Stimulated activated CD8-positive, alpha-beta memory T cell treated with anti-CD3 and anti-CD28 coated beads, Interleukin-15, amount 100 ng/mL, for 48 hours (primary cell): ENCODE results near the gene MOB3B.
"Not testable (repeated sequence)": the region's sequence is repeated elsewhere in the genome, so short reads cannot be mapped to it uniquely, and the experiment has no call there.

Source experiments
- DNase-seq, 2 donors: peaks; one replicate each; pipeline ENCODE4 v3.0.0-alpha.2; 2020; ENCODE audit warnings: low read depth in 2 of 2

The MOB3B gene

DNA sequence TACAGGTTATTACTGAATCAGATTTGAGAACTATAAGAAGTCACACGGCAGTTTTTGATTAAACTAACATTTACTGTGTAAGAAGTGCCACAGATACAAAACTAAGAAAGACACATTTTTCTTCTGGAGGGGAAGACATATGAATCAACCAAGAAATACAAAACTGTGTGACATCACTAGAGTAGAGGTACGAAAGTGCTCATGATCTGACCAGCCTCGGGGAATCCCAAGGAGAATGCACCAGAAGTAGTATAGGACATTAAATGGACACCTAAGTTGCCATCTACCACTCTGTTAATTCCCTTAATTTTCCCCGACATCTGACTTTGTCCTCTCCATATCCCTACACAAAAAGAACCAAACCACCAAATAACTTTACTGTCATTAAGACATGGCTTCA is 10.8 kb downstream of the MOB3B start:
- no peak for DNase-seq

DNA sequence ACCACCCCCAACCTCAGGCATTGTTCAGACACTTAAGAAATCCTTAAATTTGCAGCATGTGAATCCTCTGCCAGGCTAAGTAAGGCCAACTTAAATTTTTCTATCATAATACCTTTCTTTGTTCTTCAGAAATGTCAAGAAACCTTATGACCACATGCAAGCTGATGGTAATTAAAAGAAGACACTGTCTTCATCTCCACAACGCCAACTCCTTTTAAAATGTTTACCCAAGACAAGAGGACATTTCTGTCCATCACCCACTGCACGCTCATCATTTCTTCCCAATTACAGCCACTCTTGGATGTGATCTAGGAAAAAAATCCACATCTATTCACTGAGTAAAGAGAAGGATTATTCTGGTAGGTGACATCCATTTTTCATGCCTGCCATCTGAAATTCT is 11.6 kb downstream of the MOB3B start:
- no peak for DNase-seq

DNA sequence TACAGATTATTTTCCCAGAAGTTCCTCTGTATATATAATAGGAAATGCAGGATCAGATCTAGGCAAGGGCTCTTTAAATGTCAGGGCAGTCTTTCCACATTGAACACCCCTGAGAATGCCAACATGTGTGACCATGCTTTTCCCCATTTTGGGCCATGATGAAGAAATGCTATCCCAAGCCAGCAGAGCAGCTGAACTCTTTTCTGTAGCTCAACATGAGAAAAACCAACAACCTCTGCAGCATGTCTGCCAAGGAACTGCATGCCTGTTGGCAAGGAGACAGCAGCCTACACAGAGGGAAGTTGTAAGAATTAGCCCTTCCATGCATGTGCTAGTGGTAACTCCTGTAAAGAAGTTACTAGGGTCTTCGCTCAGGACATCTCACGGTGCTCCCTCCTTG is 15.1 kb downstream of the MOB3B start:
- no peak for DNase-seq

DNA sequence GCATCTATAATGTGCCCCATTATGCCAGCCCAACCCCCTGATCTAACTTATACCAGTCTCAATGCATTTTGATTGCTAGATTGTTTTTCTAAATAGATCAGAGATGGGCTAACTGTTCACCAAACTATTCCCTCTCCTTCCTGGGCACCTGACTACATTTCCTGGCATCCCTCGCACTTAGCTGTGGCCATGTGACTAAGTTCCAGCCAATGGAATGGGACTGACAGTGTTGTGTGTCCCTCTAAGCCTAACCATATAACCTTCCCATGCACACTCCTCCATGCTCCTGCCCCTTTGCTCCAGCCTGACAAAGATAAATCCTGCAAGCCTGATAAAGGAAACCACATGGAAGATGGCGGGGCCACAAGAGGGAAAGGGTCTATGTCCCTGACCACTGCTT is 17.8 kb downstream of the MOB3B start:
- DNase-seq, result no peak

DNA sequence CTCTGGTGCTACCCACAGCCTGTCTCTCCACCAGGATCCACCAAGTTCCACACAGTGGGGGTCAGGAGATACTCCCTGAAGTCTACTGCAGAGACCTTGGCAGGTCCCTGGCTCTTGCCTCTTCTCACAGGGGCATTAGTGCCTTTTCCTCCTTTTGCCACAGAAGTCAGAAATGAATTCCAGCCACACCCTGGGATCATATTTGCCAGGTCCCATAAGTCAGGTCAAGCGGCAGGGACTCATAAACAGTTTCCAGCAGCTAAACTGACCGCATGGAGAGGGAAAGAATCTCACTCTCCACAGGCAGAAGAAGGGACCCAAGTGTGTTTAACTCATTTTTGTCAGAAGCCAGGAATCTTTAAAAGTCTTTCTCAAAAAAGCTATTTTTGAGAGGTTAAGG is 18.8 kb downstream of the MOB3B start:
- DNase-seq, result no peak

DNA sequence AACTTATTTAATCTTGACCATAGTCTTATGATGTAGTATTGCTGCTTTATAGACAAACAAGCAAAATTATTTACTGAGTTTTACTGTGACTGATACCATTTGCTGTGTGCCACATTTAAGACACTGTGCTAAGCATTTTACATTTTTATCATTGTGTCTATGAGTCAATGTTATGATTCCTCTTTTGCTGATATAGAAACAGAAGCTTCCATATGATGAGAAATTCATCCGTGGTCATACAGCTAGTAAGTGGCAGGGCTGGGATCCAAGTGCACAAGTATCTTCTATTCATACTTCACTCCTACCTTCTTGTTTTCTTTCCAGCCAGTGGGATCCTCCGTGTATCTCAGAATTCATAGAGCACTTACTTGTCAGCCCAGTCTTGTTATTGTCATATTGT is 22.6 kb downstream of the MOB3B start:
- no peak for DNase-seq

DNA sequence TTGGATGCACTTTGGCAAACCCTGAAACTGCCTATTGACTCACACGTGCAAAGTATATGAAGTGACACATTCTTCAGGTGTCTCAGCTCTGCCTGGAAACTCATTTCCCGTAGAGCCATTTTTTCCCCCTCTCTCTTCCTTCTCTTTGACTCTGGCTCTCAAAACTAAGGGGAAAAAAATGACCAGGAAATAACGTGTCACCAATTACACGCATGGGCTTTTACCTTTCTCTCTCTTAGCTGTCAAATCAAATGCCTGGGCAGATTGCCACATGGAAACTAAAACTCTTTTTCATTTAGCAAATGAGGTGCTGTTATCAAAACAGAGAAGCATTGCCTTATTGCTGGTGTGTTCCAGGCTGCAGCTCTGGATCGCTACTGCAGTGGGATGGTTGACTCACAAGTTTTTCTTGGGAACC is 23.9 kb downstream of the MOB3B start:
- no peak for DNase-seq

DNA sequence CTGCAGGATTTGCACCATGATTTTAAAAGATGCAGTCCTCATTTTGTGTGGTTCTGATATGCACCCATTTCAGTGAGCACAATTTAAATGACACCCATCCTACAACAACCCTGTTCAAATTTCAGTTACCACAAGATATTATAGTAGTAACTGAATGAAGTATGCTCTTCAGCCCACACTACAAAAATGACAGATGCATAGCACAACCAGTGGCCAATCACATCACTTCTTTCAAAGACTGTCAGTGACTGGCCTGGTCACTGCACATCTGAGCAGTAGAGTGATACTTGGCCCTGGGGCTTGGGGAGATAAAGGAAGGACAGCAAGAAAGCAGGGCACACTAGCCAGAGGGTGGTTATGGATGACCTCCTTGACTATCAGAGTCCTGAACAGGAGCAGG is 25.4 kb downstream of the MOB3B start:
- DNase-seq, result no peak

DNA sequence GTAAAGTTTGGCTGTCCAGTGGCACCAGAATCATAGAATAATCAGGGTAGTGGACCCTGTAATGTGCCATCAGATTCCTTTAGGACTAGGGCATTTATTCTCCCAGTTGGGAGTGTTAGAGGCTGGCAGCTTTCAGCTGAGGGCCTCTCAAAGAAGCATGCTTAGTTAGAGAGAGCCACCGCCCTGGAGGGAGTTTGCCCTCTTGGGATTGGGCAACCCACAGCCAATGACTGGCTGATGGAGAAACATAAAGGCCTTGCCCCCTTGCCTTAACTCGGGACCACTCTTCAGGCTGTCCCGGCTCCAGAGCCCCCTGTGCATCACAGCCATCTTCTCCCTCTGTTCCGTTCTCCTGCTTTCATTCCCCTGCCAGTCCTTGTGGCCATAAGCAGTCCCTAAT is 26.0 kb downstream of the MOB3B start:
- DNase-seq, result no peak

DNA sequence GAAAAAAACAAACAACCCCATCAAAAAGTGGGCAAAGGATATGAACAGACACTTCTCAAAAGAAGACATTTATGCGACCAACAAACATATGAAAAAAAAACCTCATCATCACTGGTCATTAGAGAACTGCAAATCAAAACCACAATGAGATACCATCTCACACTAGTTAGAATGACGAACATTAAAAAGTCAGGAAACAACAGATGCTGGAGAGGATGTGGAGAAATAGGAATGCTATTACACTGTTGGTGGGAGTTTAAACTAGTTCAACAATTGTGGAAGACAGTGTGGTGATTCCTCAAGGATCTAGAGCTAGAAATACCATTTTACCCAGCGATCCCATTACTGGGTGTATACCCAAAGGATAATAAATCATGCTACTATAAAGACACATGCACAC is 28.7 kb downstream of the MOB3B start:
- DNase-seq, result not testable (repeated sequence)

DNA sequence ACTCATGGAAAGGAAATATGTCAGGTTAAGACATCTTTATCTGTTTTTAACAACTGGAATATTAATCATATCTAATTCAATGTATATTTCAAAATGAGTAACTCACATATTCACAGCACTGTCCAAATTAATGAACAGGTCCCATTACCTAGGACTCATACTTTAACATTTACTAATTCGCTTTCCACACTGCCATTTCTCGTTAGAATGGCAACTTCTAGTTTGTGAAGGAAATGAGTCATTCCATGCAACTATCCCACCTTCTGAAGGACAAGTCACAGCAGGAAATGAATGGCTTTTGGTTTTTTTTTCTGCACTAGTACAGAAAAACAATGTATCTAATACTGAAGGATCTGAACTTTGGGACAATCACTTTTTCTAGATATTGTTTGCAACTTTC is 30.2 kb downstream of the MOB3B start:
- DNase-seq, result no peak

DNA sequence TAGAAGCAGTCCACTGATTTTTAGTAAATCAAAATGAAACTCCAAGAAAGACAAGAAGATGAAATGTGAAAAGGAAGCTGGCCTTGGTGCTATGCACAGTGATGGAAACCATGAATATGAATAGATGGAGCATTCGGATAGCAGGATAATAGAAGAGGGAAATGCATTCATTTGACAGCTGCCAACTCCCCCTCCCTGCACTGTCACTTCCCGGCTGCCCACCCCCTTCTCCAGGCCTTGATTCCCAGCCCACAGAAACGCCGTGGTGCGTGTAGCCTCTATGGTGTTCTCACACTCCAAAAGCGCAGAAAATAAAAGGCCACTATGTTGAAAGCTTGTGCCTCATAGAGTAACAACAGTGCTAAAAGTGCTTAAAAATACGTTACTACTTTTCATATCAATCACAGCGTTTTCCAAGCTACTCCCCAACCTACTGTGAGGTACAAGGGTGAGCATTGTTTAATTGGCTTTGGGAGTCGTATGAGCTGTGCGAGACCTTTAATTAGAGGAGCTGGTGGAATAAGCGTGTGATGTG is 31.7 kb downstream of the MOB3B start:
- no peak for DNase-seq

DNA sequence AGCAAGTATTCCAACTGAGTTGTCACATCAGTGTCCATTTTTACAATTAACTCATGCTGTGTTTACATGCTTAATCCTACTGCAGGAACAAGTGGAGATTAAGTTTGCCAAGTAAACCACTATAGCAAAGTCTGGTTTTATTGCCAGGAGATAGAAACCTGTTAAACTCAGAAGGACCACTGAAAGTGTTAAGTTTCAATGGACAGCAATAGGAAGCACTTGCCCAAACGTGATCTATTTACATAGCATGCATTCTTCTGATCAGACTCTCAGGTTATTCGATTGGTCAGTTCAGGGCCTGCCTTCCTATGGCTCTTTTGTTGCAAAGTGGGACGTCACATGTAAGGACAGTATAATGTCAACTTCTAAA is 33.5 kb downstream of the MOB3B start:
- no peak for DNase-seq

DNA sequence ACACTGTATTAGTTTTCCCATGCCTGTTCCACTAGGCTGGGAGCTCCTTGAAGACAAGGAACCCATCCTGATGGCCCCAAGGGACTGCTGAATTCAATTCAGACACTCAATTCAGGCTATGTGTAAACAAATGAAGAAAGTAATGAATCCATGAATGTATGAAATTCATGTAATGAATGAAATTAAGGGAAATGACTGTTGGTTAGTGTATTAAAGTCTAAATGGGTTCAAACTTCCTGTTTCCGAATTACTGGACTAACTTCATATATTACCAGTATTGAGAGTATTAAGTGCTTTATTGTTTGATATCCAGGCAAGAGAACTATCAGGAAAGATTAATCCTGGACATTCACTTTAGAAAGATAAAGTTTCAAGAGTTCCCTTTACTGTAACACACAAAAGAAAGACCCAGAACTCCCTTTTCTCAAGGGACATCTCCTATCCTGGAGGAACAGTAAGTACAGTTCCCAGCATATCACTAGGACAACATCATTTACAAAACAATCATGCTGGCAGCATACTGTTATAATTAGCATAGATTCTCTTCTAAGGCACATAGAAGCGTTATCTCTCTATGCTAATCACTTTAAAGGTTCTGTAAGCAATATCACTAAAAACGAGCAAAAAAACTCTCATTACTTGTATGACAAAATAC is 34.0 kb downstream of the MOB3B start:
- no peak for DNase-seq

DNA sequence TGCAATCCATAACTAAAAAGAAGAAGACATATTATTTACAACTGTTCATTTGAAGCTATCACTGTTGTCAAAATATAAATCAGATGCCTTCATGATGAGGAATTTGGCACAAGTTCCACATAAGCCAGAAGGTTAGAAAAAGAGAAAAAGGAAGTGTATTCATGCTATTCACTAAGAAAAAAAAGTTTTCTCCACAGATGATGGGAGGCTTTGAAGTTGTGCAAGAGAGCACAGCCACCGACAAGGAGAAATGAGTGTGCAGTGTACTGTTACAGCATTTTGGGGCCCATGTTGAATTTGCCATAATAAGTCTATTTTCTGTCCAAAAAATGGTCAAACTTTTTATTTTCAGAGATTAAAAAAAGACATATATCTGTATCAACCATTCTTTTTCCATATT is 38.5 kb downstream of the MOB3B start:
- no peak for DNase-seq

DNA sequence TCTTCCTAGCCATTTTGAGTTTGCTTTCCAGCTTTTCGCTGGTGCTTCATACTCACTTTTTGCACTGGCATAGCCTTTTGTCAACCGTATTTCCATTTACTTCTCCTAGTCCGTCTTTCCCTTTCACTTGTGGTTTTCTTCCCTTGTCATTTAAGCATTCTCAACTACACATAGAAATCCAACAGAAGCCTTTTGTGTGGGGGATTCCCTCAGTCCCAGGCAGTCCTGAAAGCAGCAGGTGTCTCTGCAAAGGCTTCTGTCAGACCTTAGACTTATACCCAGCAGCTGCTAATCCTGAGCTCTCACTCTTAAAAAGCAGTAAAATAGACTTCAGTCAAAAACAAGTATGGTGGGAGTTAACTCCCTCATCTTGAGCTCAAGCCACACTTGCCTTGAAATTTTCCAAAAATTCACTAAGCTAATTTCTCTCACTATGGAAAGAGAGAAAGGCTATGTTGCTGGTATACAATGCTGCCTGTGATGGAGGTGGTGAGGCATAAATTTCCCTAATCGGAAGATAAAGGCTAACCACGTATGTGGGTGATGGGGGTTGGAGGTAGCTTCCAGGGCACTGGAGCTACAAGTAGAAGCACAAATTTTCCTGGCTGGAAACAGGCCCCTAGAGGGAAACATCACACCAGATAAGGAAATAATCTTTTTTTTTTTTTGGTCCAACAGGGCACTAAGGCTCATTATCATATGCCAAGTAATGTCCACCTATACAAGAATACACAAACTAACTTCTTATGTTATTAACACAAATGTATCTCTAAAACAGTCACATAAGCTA is 40.3 kb downstream of the MOB3B start:
- no peak for DNase-seq

DNA sequence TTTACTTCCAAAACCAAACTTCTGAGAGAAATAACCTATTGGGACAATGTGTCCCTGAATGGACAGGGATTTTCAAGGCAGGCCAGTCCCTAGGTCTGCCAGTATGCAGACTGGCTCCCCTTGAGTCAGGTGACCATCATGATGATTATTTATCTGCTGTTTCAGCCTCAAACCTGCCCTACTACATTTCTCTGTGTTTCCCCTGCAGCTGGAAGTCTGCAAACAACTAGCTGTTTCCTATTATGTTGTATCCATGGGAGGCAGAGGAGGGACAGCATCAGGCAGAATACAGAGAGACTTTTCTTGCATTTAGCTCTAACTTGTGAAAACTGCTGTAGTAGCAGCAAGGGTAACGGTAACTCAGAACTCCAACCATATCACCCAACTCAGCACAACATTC is 41.7 kb downstream of the MOB3B start:
- no peak for DNase-seq

DNA sequence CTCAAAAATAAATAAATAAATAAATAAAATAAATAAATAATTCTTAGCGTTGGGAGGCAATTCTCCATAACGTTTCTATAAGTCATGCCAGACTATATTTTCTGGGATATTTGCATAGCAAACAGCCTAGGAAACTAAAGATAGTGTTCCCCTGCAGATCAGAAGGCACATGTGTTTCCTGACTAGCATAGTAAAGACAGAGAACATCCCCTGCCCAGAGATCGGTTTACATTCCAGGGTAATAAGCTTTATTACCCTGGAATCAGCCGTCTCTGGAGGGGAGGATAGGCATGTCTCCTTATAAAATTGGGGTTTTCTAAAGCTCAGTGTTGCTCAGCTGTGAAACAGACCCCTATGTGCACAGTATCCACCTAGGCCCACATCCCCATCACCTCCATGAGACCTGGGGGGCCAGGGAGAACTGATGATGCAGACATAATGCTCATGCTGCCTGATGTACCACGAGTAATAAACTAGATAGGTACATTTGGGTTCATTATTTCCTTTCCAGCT is 42.4 kb downstream of the MOB3B start:
- DNase-seq, result no peak

DNA sequence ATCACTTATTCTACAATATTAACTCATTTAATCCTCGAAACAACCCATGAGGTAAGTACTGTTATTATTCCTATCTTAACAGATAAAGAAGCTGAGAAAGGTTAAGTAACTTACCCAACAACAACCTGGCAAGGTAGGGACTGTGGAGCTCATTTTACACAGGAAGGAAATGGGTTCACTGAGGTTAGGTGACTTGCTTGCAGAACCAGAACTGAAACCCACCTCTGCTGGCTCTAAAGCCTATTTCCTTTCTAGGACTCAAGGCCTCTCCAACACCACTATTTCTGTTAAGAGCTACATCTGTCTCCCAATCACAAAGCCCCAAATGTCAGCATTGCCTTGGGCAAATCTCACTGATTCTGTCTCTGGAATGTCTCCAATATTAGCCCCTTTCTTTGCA is 44.5 kb downstream of the MOB3B start:
- no peak for DNase-seq

DNA sequence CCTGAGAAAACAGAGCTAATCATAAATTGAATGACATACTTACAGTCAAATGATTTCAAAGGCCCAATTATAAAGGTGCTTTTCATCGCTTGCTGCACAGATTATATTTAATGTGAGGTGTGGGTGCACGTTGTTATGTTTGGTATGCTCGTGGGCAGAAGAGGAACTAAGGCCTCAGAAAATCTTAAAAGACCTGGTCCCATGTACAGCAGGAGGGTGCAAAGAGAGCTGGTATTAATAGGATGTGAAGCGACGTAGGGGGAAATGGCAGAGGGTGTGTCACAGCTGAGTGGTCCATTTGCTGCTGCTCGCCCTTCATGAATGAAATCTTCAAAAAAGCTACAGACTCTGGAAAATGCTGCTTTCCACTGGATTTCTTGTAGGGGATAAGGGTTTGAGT is 46.0 kb downstream of the MOB3B start:
- DNase-seq, result no peak

DNA sequence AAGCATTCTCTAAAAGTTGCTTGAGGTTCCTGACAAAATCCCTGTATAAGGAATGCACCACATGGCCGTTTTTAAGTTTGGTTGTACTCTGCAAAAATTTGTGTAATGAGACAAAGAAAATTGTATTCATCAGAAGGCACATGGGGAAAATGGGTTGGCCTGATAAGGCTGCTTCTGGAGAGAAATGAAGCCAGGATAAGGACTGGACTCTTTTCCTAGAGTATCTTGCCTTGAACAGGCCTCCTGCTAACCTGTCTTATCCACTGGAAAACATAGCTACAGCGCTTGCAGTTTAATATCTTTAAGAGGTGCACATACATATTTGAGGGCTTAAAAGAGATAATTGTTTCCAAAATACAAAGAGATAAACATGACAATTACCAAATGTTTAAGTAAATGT is 46.9 kb downstream of the MOB3B start:
- DNase-seq, result no peak

DNA sequence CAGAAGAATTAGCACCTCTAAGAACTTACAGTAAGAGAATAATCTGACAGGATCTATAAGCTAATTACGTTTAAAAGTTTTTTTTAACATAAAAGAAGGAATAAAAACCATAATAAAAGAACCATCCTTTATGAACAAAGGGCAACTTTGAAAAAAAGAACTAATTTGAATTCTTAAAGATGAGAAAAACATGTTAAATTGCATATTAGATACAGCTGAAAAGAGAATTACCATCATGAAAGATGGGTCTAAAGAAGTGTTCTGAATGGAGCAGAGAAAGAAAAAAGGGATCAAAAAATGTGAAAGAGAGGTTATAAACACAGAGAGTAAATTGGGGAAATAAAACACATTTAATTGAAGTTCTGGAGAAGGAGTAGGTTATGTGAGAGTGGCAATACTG is 51.3 kb downstream of the MOB3B start:
- DNase-seq, result no peak

DNA sequence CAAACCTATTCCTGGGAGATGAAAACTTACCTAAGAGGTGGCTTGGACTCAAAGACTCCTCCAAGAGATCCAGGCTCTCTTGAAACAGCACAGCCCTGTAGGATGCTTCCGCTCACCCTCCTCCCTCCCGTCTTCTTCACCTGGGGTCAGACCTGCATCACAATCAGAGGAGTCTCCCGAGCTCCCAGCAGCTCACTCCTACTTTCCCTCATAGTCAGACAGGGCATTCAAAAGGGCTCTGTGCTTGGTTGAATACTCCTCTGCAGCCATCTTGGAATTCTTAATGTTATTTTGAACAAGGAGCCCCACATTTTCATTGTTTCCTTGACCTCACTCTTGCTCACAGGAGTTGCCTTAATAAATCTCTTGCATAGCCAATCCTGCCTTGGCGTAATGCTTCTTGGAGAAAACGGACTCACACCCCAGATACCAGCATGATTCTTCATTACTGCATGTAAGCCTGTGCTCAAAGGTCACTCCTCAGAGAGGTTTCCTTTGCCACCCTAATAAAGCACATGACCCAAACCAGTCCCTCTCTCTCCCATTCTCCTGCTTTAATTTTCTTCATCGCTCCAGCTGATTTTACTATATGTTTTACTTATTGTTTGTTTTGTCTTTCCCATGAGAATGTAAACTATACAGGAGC is 52.6 kb downstream of the MOB3B start:
- DNase-seq, result no peak
